Glomerular visceral epithelial cell (primary cell): ENCODE results near the gene TMEM259.

Source experiments
- DNase-seq: peaks from one replicate; pipeline ENCODE4 v3.0.0-alpha.2; 2016; ENCODE audit errors: extremely low spot score

Gene TMEM259

GRCh38 chr19:1020868-1021425 lies at the start of gene TMEM259:
TSS of gene TMEM259 (minus strand) at chr19:1021123. CDS start at chr19:1020996, 127 bp downstream.
- DNase-seq: peak; percentile 98

GRCh38 chr19:1070576-1070930 lies 49.6 kb upstream of the TMEM259 start:
- no peak for DNase-seq

GRCh38 chr19:1069009-1069779 lies 48.3 kb upstream of the TMEM259 start:
- DNase-seq: no peak

- no peak for DNase-seq
These were observed 47.4 kb upstream of the TMEM259 start for GRCh38 chr19:1068009-1069001.

- DNase-seq: no peak
These were observed 46.5 kb upstream of the TMEM259 start for GRCh38 chr19:1067341-1067957.

- no peak for DNase-seq
These were observed 45.9 kb upstream of the TMEM259 start, which contains the start of gene ARHGAP45 for GRCh38 chr19:1066748-1067340. TSS of gene ARHGAP45 (plus strand) at chr19:1067167. CDS start at chr19:1067406, 239 bp downstream.

- DNase-seq: no peak
These were observed 45.4 kb upstream of the TMEM259 start for GRCh38 chr19:1066251-1066747.

GRCh38 chr19:1065606-1066109 lies 44.7 kb upstream of the TMEM259 start:
- peak; percentile 45 for DNase-seq

GRCh38 chr19:1064661-1065605 lies 44.0 kb upstream of the TMEM259 start:
- DNase-seq: peak; percentile 65

GRCh38 chr19:1063909-1064660 lies 43.2 kb upstream of the TMEM259 start:
- no peak for DNase-seq

GRCh38 chr19:1063030-1063908 lies 42.3 kb upstream of the TMEM259 start:
- no peak for DNase-seq

GRCh38 chr19:1062387-1063029 lies 41.6 kb upstream of the TMEM259 start:
- no peak for DNase-seq

- DNase-seq: no peak
These were observed 41.1 kb upstream of the TMEM259 start for GRCh38 chr19:1061987-1062386.

- DNase-seq: no peak
These were observed 39.8 kb upstream of the TMEM259 start for GRCh38 chr19:1060689-1061088.

- DNase-seq: no peak
These were observed 37.2 kb upstream of the TMEM259 start for GRCh38 chr19:1058112-1058511.

GRCh38 chr19:1057176-1057855 lies 36.4 kb upstream of the TMEM259 start:
- no peak for DNase-seq
